ENCODE results near the gene HERC6. TPM values are rescaled to one million over a fixed set of nuclear protein-coding genes. Genes with fewer than 3 reads are reported as not detected.

Gene HERC6
- total RNA-seq, 1 experiment from 2014 or later: 2.9 TPM

GRCh38 chr4:88478247-88478646 lies 99.6 kb downstream of the HERC6 start:
- H3K27me3 ChIP-seq (ENCODE audit: control insufficient read depth, insufficient read depth, low read length): no peaks in the 10 kb centered on the region
- no peak for DNase-seq
- no peaks in the 10 kb centered on the region for H3K36me3 ChIP-seq (replicated peaks; ENCODE audit: control insufficient read depth, insufficient read depth, low read length)
- H3K4me3 ChIP-seq (ENCODE audit: insufficient read depth, low read depth, low read length): no peak overlapping the region

GRCh38 chr4:88481537-88481936 lies 102.9 kb downstream of the HERC6 start:
- Histone ChIP-seq H3K4me3 (ENCODE audit: insufficient read depth, low read depth, low read length) (no peak overlapping the region), H3K27me3 (ENCODE audit: control insufficient read depth, insufficient read depth, low read length) (no peaks in the 10 kb centered on the region), H3K36me3 (replicated peaks; ENCODE audit: control insufficient read depth, insufficient read depth, low read length) (no peaks in the 10 kb centered on the region)
- no peak for DNase-seq

GRCh38 chr4:88489100-88489761 lies 110.6 kb downstream of the HERC6 start:
- H3K27me3 ChIP-seq (ENCODE audit: control insufficient read depth, insufficient read depth, low read length): no peaks in the 10 kb centered on the region
- H3K36me3 ChIP-seq (replicated peaks; ENCODE audit: control insufficient read depth, insufficient read depth, low read length): no peaks in the 10 kb centered on the region
- no peak overlapping the region for H3K4me3 ChIP-seq (ENCODE audit: insufficient read depth, low read depth, low read length)
- no peak for DNase-seq

Other genes starting within 250 kb of the HERC6 start
- 3.3 and 9.0 TPM in 2 replicates for gene ABCG2, start 220.2 kb upstream of the HERC6 start, total RNA-seq (2014; rRNA removed; shearing (Covaris generic))
- 19.8 and 21.4 TPM in 2 replicates for gene PPM1K, start 94.3 kb upstream of the HERC6 start, total RNA-seq (2014; rRNA removed; shearing (Covaris generic))
- gene HERC5, start 78.3 kb downstream of the HERC6 start, total RNA-seq (2014; rRNA removed; shearing (Covaris generic)): 6.1 and 7.6 TPM in 2 replicates
- gene PYURF, start 144.9 kb downstream of the HERC6 start, total RNA-seq (2014; rRNA removed; shearing (Covaris generic)): 67.6 and 69.3 TPM in 2 replicates
- 2.0 and 3.0 TPM in 2 replicates for gene HERC3, start 213.6 kb downstream of the HERC6 start, total RNA-seq (2014; rRNA removed; shearing (Covaris generic))